Kidney (tissue), 14 donors: ENCODE results near the gene PHKA2. TPM values are rescaled to one million over a fixed set of nuclear protein-coding genes. Genes with fewer than 3 reads are reported as not detected.

Source experiments
- DNase-seq, 5 donors: peaks; one replicate each; pipeline ENCODE4 v3.0.0-alpha.2; 2013 to 2020
- FAIRE-seq: peaks from 2 replicates; lab custom pipeline; 2012; peaks lifted over from hg19 to GRCh38; lab: Jason Lieb, UNC
- H3K27ac ChIP-seq, 2 donors: one replicate each; pipeline ENCODE4 v1.7.0; 2013; ENCODE audit warnings: low read depth in 2 of 2, low read length in 2 of 2, inconsistent platforms in 1 of 2
- H3K27me3 ChIP-seq: one replicate; pipeline ENCODE4 v1.7.1; 2013; ENCODE audit warnings: low read length, inconsistent platforms; ENCODE audit not compliant: control insufficient read depth, insufficient read depth
- H3K36me3 ChIP-seq, 3 donors: one replicate each; pipeline versions ENCODE4 v1.7.0 to v1.7.1; 2013; ENCODE audit warnings: low read length in 3 of 3, control low read depth in 1 of 3, inconsistent platforms in 1 of 3; ENCODE audit not compliant: insufficient read depth in 3 of 3, control insufficient read depth in 2 of 3
- H3K4me1 ChIP-seq, 3 donors: one replicate each; pipeline versions ENCODE4 v1.7.0 to v1.7.1; 2013; ENCODE audit warnings: low read length in 3 of 3, inconsistent platforms in 1 of 3, low read depth in 1 of 3; ENCODE audit not compliant: control insufficient read depth in 2 of 3, insufficient read depth in 2 of 3
- H3K4me3 ChIP-seq, 3 donors: one replicate each; pipeline versions ENCODE4 v1.7.0 to v1.8.1; 2013; ENCODE audit warnings: low read length in 3 of 3, control low read depth in 1 of 3, inconsistent platforms in 1 of 3
- H3K9ac ChIP-seq, 3 donors: one replicate each; pipeline versions ENCODE4 v1.7.0 to v1.7.1; 2013; ENCODE audit warnings: low read length in 3 of 3, control low read depth in 1 of 3, inconsistent platforms in 1 of 3
- H3K9me3 ChIP-seq, 3 donors: one replicate each; pipeline versions ENCODE4 v1.7.0 to v1.7.1; 2013; ENCODE audit warnings: low read length in 3 of 3, control low read depth in 1 of 3, inconsistent platforms in 1 of 3; ENCODE audit not compliant: control insufficient read depth in 2 of 3, insufficient read depth in 1 of 3
- CTCF ChIP-seq: IDR thresholded peaks from 3 replicates; pipeline ENCODE4 v1.5.1; 2012; ENCODE audit warnings: mild to moderate bottlenecking, moderate library complexity, borderline replicate concordance; ENCODE audit not compliant: insufficient read depth; ENCODE audit errors: extremely low read depth
- intact Hi-C: fragments of 100-400 bp; cut with DNase I; formaldehyde crosslinking; loops from one replicate; pipeline ENCODE4 v1.11.1; 2022
- polyA plus RNA-seq: library from polyadenylated mRNA; stranded (reverse); fragments of 350-450 nt; fragmentation: Illumina TruSeq; extraction: RNeasy Lipid Tissue Mini Kit (QIAGEN cat#74804); gene quantifications from one replicate; pipeline ENCODE4 v1.2.3, GENCODE V29; 2014; ENCODE audit warnings: low read depth, low replicate concordance; ENCODE audit not compliant: insufficient read depth
- total RNA-seq: library from RNA; stranded (reverse); fragmentation: NEBNext Ultra II Directional; extraction: Animal tissue kit (Norgen Biotek cat#: 25700); gene quantifications from one replicate; pipeline ENCODE4 v1.2.1, GENCODE V29; 2021
- donor health status: control.
- donor health status: control.
- donor health status: control.
- donor health status: control.
- donor health status: control.
- donor health status: DM: yes; HTN: yes; CAD: no.
- donor health status: Normal renal cell carcinoma (clear cell type).

The PHKA2 gene
- total and polyA plus RNA-seq, 2 donors from 2014 or later = 14.7 to 26.3 TPM

GRCh38 chrX:18961686-18962085 is 22.2 kb downstream of the PHKA2 start:
- Histone ChIP-seq H3K4me1 (no peaks in the 10 kb centered on the region), H3K27me3 (peaks cover 2% of the 10 kb centered on the region), H3K9me3 (peaks cover 0 to 2% (median 0%) of the 10 kb centered on the region in 3 donors), H3K36me3 (no peaks in the 10 kb centered on the region), H3K4me3 (no peak overlapping the region), H3K27ac (no peak overlapping the region), H3K9ac (no peak overlapping the region)
- no peak for DNase-seq
- intact Hi-C loops = no loop called here
- FAIRE-seq = no peak
- TF ChIP-seq CTCF = no peak

- Histone ChIP-seq H3K4me1 (no peaks in the 10 kb centered on the region), H3K9ac (no peak overlapping the region), H3K27me3 (no peaks in the 10 kb centered on the region), H3K4me3 (no peak overlapping the region), H3K36me3 (no peaks in the 10 kb centered on the region), H3K27ac (no peak overlapping the region), H3K9me3 (peaks cover 0 to 2% (median 0%) of the 10 kb centered on the region in 3 donors)
- FAIRE-seq (no peak), DNase-seq (no peak)
- TF ChIP-seq CTCF = no peak
- intact Hi-C loops = no loop called here
Observed at GRCh38 chrX:18956303-18957032, 27.4 kb downstream of the PHKA2 start.

DNA sequence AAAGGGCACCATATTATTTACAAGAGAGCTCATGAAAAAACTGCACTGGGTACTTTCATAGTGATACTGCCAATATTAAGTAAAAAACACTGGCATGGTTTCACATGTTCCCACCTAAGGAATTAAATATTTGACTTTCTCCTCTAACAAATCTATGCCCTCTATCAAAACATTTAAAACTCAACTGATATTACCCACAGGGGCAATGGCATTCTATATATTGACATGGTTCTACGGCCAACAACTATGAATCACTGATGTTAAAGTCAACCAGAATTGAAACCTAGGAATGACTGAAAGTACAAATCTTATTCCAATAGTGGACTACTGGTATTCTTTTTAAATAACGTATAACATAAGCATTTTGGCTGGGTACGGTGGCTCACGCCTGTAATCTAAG is 28.2 kb downstream of the PHKA2 start:
- Histone ChIP-seq H3K36me3 (no peaks in the 10 kb centered on the region), H3K4me1 (no peaks in the 10 kb centered on the region), H3K4me3 (no peak overlapping the region), H3K9me3 (no peaks in the 10 kb centered on the region), H3K9ac (no peak overlapping the region), H3K27me3 (no peaks in the 10 kb centered on the region), H3K27ac (no peak overlapping the region)
- TF ChIP-seq CTCF = no peak
- intact Hi-C loops = no loop called here
- no peak for FAIRE-seq
- no peak for DNase-seq

DNA sequence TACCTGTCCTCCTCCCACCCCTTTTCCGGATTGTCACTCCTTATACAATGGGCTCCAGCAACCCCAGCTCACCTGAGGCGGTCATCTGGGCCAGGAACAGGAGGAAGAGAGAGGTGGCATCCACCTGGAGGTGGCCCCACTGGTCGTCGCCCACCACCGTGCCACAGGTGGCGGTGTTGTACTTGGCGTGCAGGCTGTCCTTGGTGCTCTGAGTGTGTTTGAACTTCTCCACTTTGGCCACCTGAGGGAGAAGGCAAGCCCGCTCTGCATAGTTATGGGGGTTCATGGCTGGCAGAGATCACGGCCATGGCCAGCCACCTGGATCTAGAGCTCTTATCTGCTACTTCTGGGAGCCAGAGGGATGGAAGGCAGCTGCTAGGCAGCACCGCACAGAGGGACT is 32.9 kb downstream of the PHKA2 start:
- DNase-seq (no peak), FAIRE-seq (no peak)
- intact Hi-C loops = no loop called here
- Histone ChIP-seq H3K27me3 (no peaks in the 10 kb centered on the region), H3K36me3 (peaks cover 0 to 4% (median 0%) of the 10 kb centered on the region in 3 donors), H3K9ac (no peak overlapping the region), H3K4me3 (no peak overlapping the region), H3K9me3 (no peaks in the 10 kb centered on the region), H3K4me1 (no peaks in the 10 kb centered on the region), H3K27ac (no peak overlapping the region)
- no peak for TF ChIP-seq CTCF
